PC-3 (cell line): ENCODE measurements around the gene PIR. TPM values are rescaled to one million over a fixed set of nuclear protein-coding genes. Genes with fewer than 3 reads are reported as not detected.

Experiments
- ATAC-seq: fragments of 200-7000 bp; cut with Tn5 transposase; 2 replicates; pipeline ENCODE4 v1.9.1; 2020; ENCODE audit warnings: mild to moderate bottlenecking, moderate library complexity
- BruUV-seq: library from RNA; stranded (reverse); fragments of 400-500 nt; replicated peaks from 2 replicates; lab custom pipeline; 2021; lab: Mats Ljungman, UMichigan
- CTCF ChIA-PET: fragments of 300-600 bp; sonication (Branson Sonifier 250); formaldehyde crosslinking; loops from one replicate; lab custom pipeline; 2022; ENCODE audit warnings: antibody characterized with exemption; lab: Charles Lee
- POLR2A ChIA-PET: fragments of 300-600 bp; sonication (Branson Sonifier 250); formaldehyde crosslinking; loops from one replicate; lab custom pipeline; 2022; ENCODE audit warnings: antibody characterized with exemption; ENCODE audit not compliant: unreplicated experiment; lab: Charles Lee
- DNase-seq: peaks from one replicate; pipeline ENCODE4 v3.0.0-alpha.2; 2015
- H2AFZ ChIP-seq: fragments of 300-600 bp; sonication (generic); 2 replicates; pipeline ENCODE4 v1.6.0; 2016; ENCODE audit warnings: antibody characterized with exemption, low read length
- H3F3A ChIP-seq: fragments of 300-600 bp; sonication (generic); one replicate; pipeline ENCODE4 v1.6.0; 2017; ENCODE audit warnings: antibody characterized with exemption, low read length, control low read depth, mild to moderate bottlenecking; ENCODE audit not compliant: unreplicated experiment
- H3K27ac ChIP-seq: fragments of 300-600 bp; sonication (generic); 2 replicates; pipeline ENCODE4 v1.5.1; 2016; ENCODE audit warnings: mild to moderate bottlenecking, low read length
- H3K27me3 ChIP-seq: fragments of 300-600 bp; sonication (generic); 2 replicates; pipeline ENCODE4 v1.6.1; 2016; ENCODE audit warnings: low read length, mixed read lengths
- H3K36me3 ChIP-seq: fragments of 300-600 bp; sonication (generic); 2 replicates; pipeline ENCODE4 v1.6.1; 2016; ENCODE audit warnings: low read depth, mixed run types, low read length, mixed read lengths
- H3K4me1 ChIP-seq: fragments of 300-600 bp; sonication (generic); 2 replicates; pipeline ENCODE4 v1.5.1; 2016; ENCODE audit warnings: low read length; ENCODE audit not compliant: insufficient read depth
- H3K4me2 ChIP-seq: fragments of 300-600 bp; sonication (generic); 2 replicates; pipeline ENCODE4 v1.6.0; 2016; ENCODE audit warnings: low read length
- H3K4me3 ChIP-seq: fragments of 300-600 bp; sonication (generic); 2 replicates; pipeline ENCODE4 v1.5.1; 2016; ENCODE audit warnings: mild to moderate bottlenecking, low read length, mixed read lengths
- H3K79me2 ChIP-seq: fragments of 300-600 bp; sonication (generic); 2 replicates; pipeline ENCODE4 v1.6.1; 2017; ENCODE audit warnings: low read length, mixed read lengths
- H3K9ac ChIP-seq: fragments of 300-600 bp; sonication (generic); 2 replicates; pipeline ENCODE4 v1.6.0; 2016; ENCODE audit warnings: mild to moderate bottlenecking, low read length
- H3K9me2 ChIP-seq: fragments of 300-600 bp; sonication (generic); replicated peaks from 2 replicates; pipeline ENCODE4 v1.6.1; 2016; ENCODE audit warnings: mixed run types, low read length, mixed read lengths
- H3K9me3 ChIP-seq: fragments of 300-600 bp; sonication (generic); 2 replicates; pipeline ENCODE4 v1.6.1; 2016; ENCODE audit warnings: low read length, mixed read lengths
- H4K20me1 ChIP-seq: fragments of 300-600 bp; sonication (generic); 2 replicates; pipeline ENCODE4 v1.6.1; 2016; ENCODE audit warnings: low read length, mixed read lengths
- EZH2 ChIP-seq: fragments of 300-600 bp; sonication (generic); IDR thresholded peaks from one replicate; pipeline ENCODE4 v1.6.1; 2017; ENCODE audit warnings: antibody characterized with exemption, mild to moderate bottlenecking, low read length; ENCODE audit not compliant: unreplicated experiment
- EZH2phosphoT487 ChIP-seq: fragments of 300-600 bp; sonication (generic); IDR thresholded peaks from 2 replicates; pipeline ENCODE4 v1.6.1; 2018; ENCODE audit warnings: mild to moderate bottlenecking, antibody characterized with exemption, low read length, borderline replicate concordance
- intact Hi-C: fragments of 100-400 bp; cut with micrococcal nuclease; formaldehyde crosslinking; loops from 2 replicates; pipeline ENCODE4 v1.9.0; 2023
- total RNA-seq: library from RNA; depleted of rRNA; stranded (reverse); fragments of >200 nt; gene quantifications from 2 replicates; pipeline ENCODE4 v1.2.3, GENCODE V29; 2014
- TF ChIP-seq, protein P1 (sequence below): fragments of 300-600 bp; sonication (generic); conservative IDR thresholded peaks from 2 replicates; pipeline ENCODE4 v1.5.1; 2017; ENCODE audit warnings: antibody characterized with exemption, low read depth, mild to moderate bottlenecking, low read length

Gene PIR
- total RNA-seq, 1 experiment from 2014 or later: 50.8 TPM

DNA sequence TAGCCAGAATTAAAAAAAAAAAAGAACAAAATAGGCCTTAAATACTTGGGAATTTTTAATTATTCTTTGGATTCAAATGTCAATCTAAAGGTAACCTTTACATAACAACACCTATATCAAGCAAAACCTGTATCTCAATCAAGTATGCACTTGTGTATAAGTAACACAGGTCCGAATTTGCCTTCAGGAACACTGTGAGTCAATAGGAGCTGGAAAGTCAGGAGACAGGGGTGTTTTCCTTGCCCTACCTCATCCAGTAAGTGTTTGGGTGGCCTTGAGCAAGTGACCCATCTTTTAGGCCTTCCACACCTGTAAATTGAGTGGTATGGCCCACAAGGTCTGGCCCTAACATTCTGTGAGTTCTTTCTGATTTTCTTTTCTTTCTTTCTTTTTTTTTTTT, 68.1 kb downstream of the PIR start:
- Histone ChIP-seq H3K4me1 (no peaks in the 10 kb centered on the region), H3K9me3 (no peaks in the 10 kb centered on the region), H3K27ac (no peak overlapping the region), H3K4me3 (no peak overlapping the region), H3K9me2 (no peaks in the 10 kb centered on the region), H2AFZ (no peak overlapping the region), H3K9ac (no peak overlapping the region), H3K79me2 (no peaks in the 10 kb centered on the region), H4K20me1 (no peaks in the 10 kb centered on the region), H3K4me2 (no peak overlapping the region), H3K36me3 (no peaks in the 10 kb centered on the region; the same call in 1 of the 2 replicates), H3K27me3 (no peaks in the 10 kb centered on the region), H3F3A (no peaks in the 10 kb centered on the region)
- ATAC-seq: no peak
- TF ChIP-seq EZH2 (no peak), EZH2phosphoT487 (no peak)
- TF ChIP-seq, protein P1, sequence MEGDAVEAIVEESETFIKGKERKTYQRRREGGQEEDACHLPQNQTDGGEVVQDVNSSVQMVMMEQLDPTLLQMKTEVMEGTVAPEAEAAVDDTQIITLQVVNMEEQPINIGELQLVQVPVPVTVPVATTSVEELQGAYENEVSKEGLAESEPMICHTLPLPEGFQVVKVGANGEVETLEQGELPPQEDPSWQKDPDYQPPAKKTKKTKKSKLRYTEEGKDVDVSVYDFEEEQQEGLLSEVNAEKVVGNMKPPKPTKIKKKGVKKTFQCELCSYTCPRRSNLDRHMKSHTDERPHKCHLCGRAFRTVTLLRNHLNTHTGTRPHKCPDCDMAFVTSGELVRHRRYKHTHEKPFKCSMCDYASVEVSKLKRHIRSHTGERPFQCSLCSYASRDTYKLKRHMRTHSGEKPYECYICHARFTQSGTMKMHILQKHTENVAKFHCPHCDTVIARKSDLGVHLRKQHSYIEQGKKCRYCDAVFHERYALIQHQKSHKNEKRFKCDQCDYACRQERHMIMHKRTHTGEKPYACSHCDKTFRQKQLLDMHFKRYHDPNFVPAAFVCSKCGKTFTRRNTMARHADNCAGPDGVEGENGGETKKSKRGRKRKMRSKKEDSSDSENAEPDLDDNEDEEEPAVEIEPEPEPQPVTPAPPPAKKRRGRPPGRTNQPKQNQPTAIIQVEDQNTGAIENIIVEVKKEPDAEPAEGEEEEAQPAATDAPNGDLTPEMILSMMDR: no peak
- intact Hi-C loops: no loop called here
- ChIA-PET POLR2A (no interaction called here), CTCF (no interaction called here)
- DNase-seq: no peak
- no TSS peak for BruUV-seq

DNA sequence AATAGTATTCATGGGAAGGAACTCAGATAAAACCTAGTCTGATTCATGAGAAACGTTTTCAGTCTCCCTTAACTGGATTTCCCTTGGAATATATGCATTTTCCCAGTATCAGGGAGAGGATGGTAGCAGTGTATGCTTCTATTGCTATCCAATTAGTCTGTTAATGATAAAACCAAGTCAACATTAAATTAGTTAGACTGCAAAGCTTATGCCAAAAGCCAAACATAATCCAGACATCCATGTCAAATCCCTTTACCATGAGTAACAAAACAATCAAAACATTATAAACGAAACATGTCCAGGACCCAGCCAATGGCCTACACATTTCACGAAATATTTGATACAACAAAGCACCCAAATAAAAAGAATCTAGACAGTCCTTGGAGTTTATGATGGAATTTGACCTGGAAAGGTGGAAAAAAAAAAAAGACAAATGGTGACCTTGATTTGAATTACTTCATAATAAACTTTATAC, 74.4 kb downstream of the PIR start:
- ChIA-PET CTCF (no interaction called here), POLR2A (no interaction called here)
- no peaks in the 10 kb centered on the region for H3F3A ChIP-seq
- H3K79me2 ChIP-seq: no peaks in the 10 kb centered on the region
- no peaks in the 10 kb centered on the region for H3K27me3 ChIP-seq
- BruUV-seq: no TSS peak
- intact Hi-C loops: no loop called here
- no peaks in the 10 kb centered on the region for H3K9me3 ChIP-seq
- DNase-seq: no peak
- H3K9me2 ChIP-seq: no peaks in the 10 kb centered on the region
- H3K9ac ChIP-seq: no peak overlapping the region
- H3K4me2 ChIP-seq: no peak overlapping the region
- no peak overlapping the region for H3K4me3 ChIP-seq
- H3K36me3 ChIP-seq: no peaks in the 10 kb centered on the region
- no peak overlapping the region for H2AFZ ChIP-seq
- no peaks in the 10 kb centered on the region for H4K20me1 ChIP-seq
- no peak for ATAC-seq
- no peak overlapping the region for H3K27ac ChIP-seq
- TF ChIP-seq EZH2: no peak
- TF ChIP-seq, protein P1: no peak
- no peak for TF ChIP-seq EZH2phosphoT487
- H3K4me1 ChIP-seq: no peaks in the 10 kb centered on the region

DNA sequence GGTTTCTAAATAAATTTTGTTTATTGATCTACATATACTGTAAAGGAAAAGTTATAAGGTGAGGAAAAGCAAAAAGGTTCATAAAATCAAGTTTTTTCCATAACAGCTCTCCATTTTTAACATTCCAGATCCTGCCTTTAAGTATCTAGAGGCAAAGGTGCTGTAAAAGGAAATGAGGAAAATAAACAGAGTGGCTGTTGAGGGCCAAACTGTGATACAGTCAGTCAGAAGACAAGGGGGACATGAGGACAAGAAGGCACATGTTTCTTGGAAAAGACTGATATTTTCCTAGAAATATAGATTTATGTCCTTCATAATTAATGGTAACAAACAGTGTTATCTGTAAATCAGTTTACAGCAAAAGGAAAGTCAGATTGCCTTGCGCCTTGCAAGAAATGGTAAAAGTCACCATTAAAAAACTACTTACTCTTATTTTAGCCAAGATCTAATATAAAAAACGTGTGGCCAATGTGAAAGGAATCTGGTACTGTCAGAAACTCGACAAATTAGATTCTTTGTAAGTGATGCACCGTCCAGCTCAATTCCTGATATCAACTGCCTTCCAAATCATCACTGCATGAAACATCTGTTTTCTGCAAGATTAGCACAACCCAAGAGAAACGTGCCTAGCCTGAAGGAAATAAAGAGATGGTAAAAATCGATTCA, 75.0 kb downstream of the PIR start:
- H3K9ac ChIP-seq: no peak overlapping the region
- no peak overlapping the region for H3K4me3 ChIP-seq
- no peaks in the 10 kb centered on the region for H3K4me1 ChIP-seq
- no peak overlapping the region for H2AFZ ChIP-seq
- no TSS peak for BruUV-seq
- H4K20me1 ChIP-seq: no peaks in the 10 kb centered on the region
- intact Hi-C loops: no loop called here
- no peaks in the 10 kb centered on the region for H3F3A ChIP-seq
- H3K36me3 ChIP-seq: no peaks in the 10 kb centered on the region
- H3K79me2 ChIP-seq: no peaks in the 10 kb centered on the region
- H3K9me2 ChIP-seq: no peaks in the 10 kb centered on the region
- no peaks in the 10 kb centered on the region for H3K27me3 ChIP-seq
- TF ChIP-seq EZH2: no peak
- no peaks in the 10 kb centered on the region for H3K9me3 ChIP-seq
- H3K27ac ChIP-seq: no peak overlapping the region
- no peak overlapping the region for H3K4me2 ChIP-seq
- no peak for DNase-seq
- CTCF ChIA-PET: no interaction called here
- POLR2A ChIA-PET: no interaction called here
- no peak for ATAC-seq
